K562 (cell line): ENCODE data around the gene MAST4. TPM values are rescaled to one million over a fixed set of nuclear protein-coding genes. Genes with fewer than 3 reads are reported as not detected.

Experiments used
- ATAC-seq: fragments of 200-7000 bp; cut with Tn5 transposase; 3 replicates; pipeline ENCODE4 v1.9.1; 2020; ENCODE audit warnings: moderate library complexity
- BruUV-seq: library from RNA; stranded (reverse); fragments of 400-500 nt; replicated peaks from 2 replicates; lab custom pipeline; 2021; lab: Mats Ljungman, UMichigan
- CTCF ChIA-PET: fragments of 300-600 bp; formaldehyde crosslinking; extraction: SDS; loops from one replicate; lab custom pipeline; 2021; ENCODE audit warnings: low intra/inter-chr PET ratio; lab: Yijun Ruan, JAX
- POLR2A ChIA-PET: fragments of 300-600, 350-650 bp; sonication (Branson Sonifier 250); formaldehyde crosslinking; extraction: SDS; loops from one replicate; lab custom pipeline; 2021; ENCODE audit warnings: antibody characterized with exemption, inconsistent platforms; lab: Yijun Ruan, JAX
- DNase-seq, 4 experiments: peaks; one replicate each; pipeline versions ENCODE4 v3.0.0 to v3.0.0-alpha.2; 2011 to 2018; ENCODE audit warnings: low spot score in 3 of 4, mixed read lengths in 3 of 4; ENCODE audit errors: extremely low read depth in 1 of 4
- FAIRE-seq: peaks from 2 replicates; lab custom pipeline; 2011; peaks lifted over from hg19 to GRCh38; lab: Jason Lieb, UNC
- H2AFZ ChIP-seq: 2 replicates; pipeline ENCODE4 v1.6.0; 2011; ENCODE audit warnings: low read depth, low read length, control low read depth, inconsistent platforms
- H3K27ac ChIP-seq: fragments of 200-600 bp; 3 replicates; pipeline ENCODE4 v1.8.0; 2011; ENCODE audit warnings: low read depth, mild to moderate bottlenecking, control low read depth, inconsistent platforms, low read length, moderate library complexity, mixed read lengths; ENCODE audit errors: extremely low read depth
- H3K27me3 ChIP-seq, 2 experiments: fragments of 300-600 bp in 1 of 2; 2 replicates in 1 of 2; 3 replicates in 1 of 2; pipeline versions ENCODE4 v1.6.0 to v1.8.0; 2011; ENCODE audit warnings: inconsistent platforms in 2 of 2, low read length in 2 of 2, mild to moderate bottlenecking in 1 of 2, mixed read lengths in 1 of 2, moderate library complexity in 1 of 2; ENCODE audit not compliant: control insufficient read depth in 2 of 2, insufficient read depth in 2 of 2
- H3K36me3 ChIP-seq: fragments of 300-600 bp; 3 replicates; pipeline ENCODE4 v1.8.0; 2011; ENCODE audit warnings: mild to moderate bottlenecking, low read length, inconsistent platforms; ENCODE audit not compliant: control insufficient read depth, insufficient read depth
- H3K4me1 ChIP-seq, 2 experiments: fragments of 200-600 bp in 1 of 2; replicated peaks in 1 of 2; 2 replicates in 1 of 2; 3 replicates in 1 of 2; pipeline versions ENCODE4 v1.5.1 to v1.8.0; 2011; ENCODE audit warnings: inconsistent platforms in 2 of 2, low read length in 2 of 2, mild to moderate bottlenecking in 1 of 2, mixed read lengths in 1 of 2, moderate library complexity in 1 of 2; ENCODE audit not compliant: control insufficient read depth in 2 of 2, insufficient read depth in 2 of 2
- H3K4me2 ChIP-seq: 2 replicates; pipeline ENCODE4 v1.6.1; 2011; ENCODE audit warnings: low read length, control low read depth, inconsistent platforms, mixed read lengths; ENCODE audit not compliant: insufficient read depth
- H3K4me3 ChIP-seq: fragments of 200-600 bp; sonication (generic), shearing (Covaris generic); 2 replicates; pipeline ENCODE4 v1.5.1; 2016; ENCODE audit warnings: control low read depth, inconsistent platforms
- H3K79me2 ChIP-seq: fragments of 200-600 bp; 3 replicates; pipeline ENCODE4 v1.8.0; 2011; ENCODE audit warnings: low read length, inconsistent platforms; ENCODE audit not compliant: control insufficient read depth, insufficient read depth
- H3K9ac ChIP-seq, 2 experiments: 2 replicates each; pipeline versions ENCODE4 v1.6.0 to v1.6.1; 2011; ENCODE audit warnings: low read depth in 2 of 2, low read length in 2 of 2, control low read depth in 1 of 2, inconsistent platforms in 1 of 2, mild to moderate bottlenecking in 1 of 2, mixed read lengths in 1 of 2; ENCODE audit not compliant: insufficient read depth in 1 of 2
- H3K9me1 ChIP-seq: one replicate; pipeline ENCODE4 v1.6.0; 2011; ENCODE audit warnings: inconsistent platforms, mild to moderate bottlenecking, low read length, moderate library complexity; ENCODE audit not compliant: control insufficient read depth, insufficient read depth
- H3K9me3 ChIP-seq: replicated peaks from 2 replicates; pipeline ENCODE4 v1.5.1; 2011; ENCODE audit warnings: low read depth, low read length, inconsistent platforms; ENCODE audit not compliant: control insufficient read depth, insufficient read depth
- H4K20me1 ChIP-seq: replicated peaks from 2 replicates; pipeline ENCODE4 v1.6.1; 2011; ENCODE audit warnings: low read length, inconsistent platforms, mixed read lengths; ENCODE audit not compliant: control insufficient read depth, insufficient read depth
- AFF1 ChIP-seq, 2 experiments: fragments of 450-650 bp; IDR thresholded peaks; 2 replicates each; pipeline ENCODE4 v1.6.1; 2018; ENCODE audit warnings: mild to moderate bottlenecking in 2 of 2, low read depth in 1 of 2; ENCODE audit not compliant: partially characterized antibody in 2 of 2
- ELF2 ChIP-seq: fragments of 250-450 bp; sonication (Bioruptor Pico); IDR thresholded peaks from 2 replicates; pipeline ENCODE4 v1.5.0; 2021; ENCODE audit warnings: mild to moderate bottlenecking
- ELK1 ChIP-seq: sonication (generic); formaldehyde crosslinking; IDR thresholded peaks from 2 replicates; pipeline ENCODE4 v1.8.1; 2022; ENCODE audit warnings: missing genetic modification reagents
- MAFG ChIP-seq: fragments of 450-650 bp; conservative IDR thresholded peaks from 2 replicates; pipeline ENCODE4 v1.6.1; 2016; ENCODE audit warnings: missing genetic modification characterization, missing compliant biosample characterization
- NFXL1 ChIP-seq: fragments of 450-650 bp; formaldehyde crosslinking; IDR thresholded peaks from 2 replicates; pipeline ENCODE4 v1.4.0; 2021; ENCODE audit warnings: mild to moderate bottlenecking
- NR2C1 ChIP-seq, 2 experiments: fragments of 450-650 bp; IDR thresholded peaks; 2 replicates each; pipeline ENCODE4 v1.6.1; 2017; ENCODE audit warnings: mild to moderate bottlenecking in 2 of 2, antibody characterized with exemption in 1 of 2, inconsistent platforms in 1 of 2, missing compliant biosample characterization in 1 of 2, missing genetic modification characterization in 1 of 2
- PHB2 ChIP-seq: fragments of 450-650 bp; IDR thresholded peaks from 2 replicates; pipeline ENCODE4 v1.6.1; 2017; ENCODE audit warnings: low read depth
- RFX7 ChIP-seq: fragments of 250-450 bp; sonication (Bioruptor Pico); IDR thresholded peaks from 2 replicates; pipeline ENCODE4 v1.5.1; 2021; ENCODE audit warnings: mild to moderate bottlenecking
- RNF219 ChIP-seq: fragments of 250-450 bp; sonication (Bioruptor Pico); IDR thresholded peaks from 2 replicates; pipeline ENCODE4 v1.5.0; 2022; ENCODE audit warnings: mild to moderate bottlenecking
- THAP7 ChIP-seq: fragments of 250-450 bp; sonication (Bioruptor Pico); IDR thresholded peaks from 2 replicates; pipeline ENCODE4 v1.5.0; 2021
- ZBTB12 ChIP-seq: fragments of 250-450 bp; sonication (Bioruptor Pico); IDR thresholded peaks from 2 replicates; pipeline ENCODE4 v1.4.0; 2020
- ZBTB8A ChIP-seq: fragments of 450-650 bp; IDR thresholded peaks from 2 replicates; pipeline ENCODE4 v1.6.1; 2018; ENCODE audit warnings: mild to moderate bottlenecking, moderate library complexity; ENCODE audit not compliant: partially characterized antibody
- ZNF830 ChIP-seq: fragments of 250-450 bp; sonication (Bioruptor Pico); IDR thresholded peaks from 2 replicates; pipeline ENCODE4 v1.5.0; 2021; ENCODE audit warnings: mild to moderate bottlenecking
- WGBS: fragments of 100-300 bp; shearing (Covaris generic); methylation state at CpG from one replicate; pipeline ENCODE4 v1.1.6; 2016; ENCODE audit warnings: low coverage, mixed read lengths; ENCODE audit not compliant: insufficient coverage; ENCODE audit errors: missing lambda C conversion rate; 5-methylcytosine and 5-hydroxymethylcytosine counted together
- in situ Hi-C: fragments of 300-500 bp; cut with MboI; formaldehyde crosslinking; loops from 4 replicates; pipeline ENCODE4 v1.15.0; 2018; ENCODE audit warnings: inconsistent platforms, mixed read lengths
- intact Hi-C: fragments of 100-400 bp; cut with micrococcal nuclease; formaldehyde crosslinking; loops from 2 replicates; pipeline ENCODE4 v1.14.2; 2022
- polyA plus RNA-seq, 8 experiments: library from polyadenylated mRNA; depleted of rRNA in 4 of 8; stranded (reverse) in 5 of 8; unstranded in 3 of 8; fragments of >200 nt; fragmentation: Nextera tagmentation in 2 of 8; fragmentation: Illumina TruSeq in 1 of 8; extraction: Ambion mirVana in 2 of 8; extraction: Trizol in 1 of 8; gene quantifications; 2 replicates each; pipeline versions ENCODE4 v1.2.1 to v1.2.3, GENCODE V29; 2011 to 2014; ENCODE audit warnings: inconsistent platforms in 1 of 8, missing spikeins in 1 of 8
- total RNA-seq, 7 experiments: library from RNA; depleted of rRNA in 6 of 7; stranded (reverse); fragments of >200 nt in 6 of 7; fragmentation: Illumina TruSeq in 2 of 7; extraction: Trizol in 2 of 7; gene quantifications; 2 replicates each; pipeline versions ENCODE4 v1.2.1 to v1.2.3, GENCODE V29; 2011 to 2021; ENCODE audit warnings: low replicate concordance in 1 of 7

MAST4 gene
- total and polyA plus RNA-seq, 9 of the 15 experiments (the other 6 are each of a cell fraction or from before 2014, with no cell fraction given), result 0.88 to 10.1 (median 5.2) TPM

- H3K36me3 ChIP-seq, result no peaks in the 10 kb centered on the region
- POLR2A ChIA-PET, result interaction anchor here (0.6 kb wide), 1 partner anchor 24 kb away, joined by 3 read pairs; no protein-coding TSS in a partner anchor
- H3K27me3 ChIP-seq, result no peaks in the 10 kb centered on the region
- ATAC-seq, result no peak
- no peaks in the 10 kb centered on the region for H4K20me1 ChIP-seq
- no peaks in the 10 kb centered on the region for H3K9me1 ChIP-seq
- intact Hi-C loops, result no loop called here
- WGBS, result 77% methylated on average over 2 of the region's 2 CpGs
- H3K9ac ChIP-seq, result no peak overlapping the region
- H3K4me1 ChIP-seq, result no peaks in the 10 kb centered on the region
- CTCF ChIA-PET, result no interaction called here
- H3K4me2 ChIP-seq, result no peak overlapping the region
- no TSS peak for BruUV-seq
- no peak overlapping the region for H2AFZ ChIP-seq
- no peak for DNase-seq
- FAIRE-seq, result no peak
- H3K79me2 ChIP-seq, result no peaks in the 10 kb centered on the region
- no peak overlapping the region for H3K4me3 ChIP-seq
- H3K27ac ChIP-seq, result no peak overlapping the region
- H3K9me3 ChIP-seq, result no peaks in the 10 kb centered on the region
- in situ Hi-C loops, result no loop called here
- TF ChIP-seq PHB2 (no peak), NR2C1 (IDR thresholded peaks at IDR 0.05) (no peak), NR2C1 (tag; IDR thresholded peaks at IDR 0.05) (no peak), NFXL1 (CRISPR knock-in tag) (no peak), RNF219 (CRISPR knock-in tag) (no peak), ZBTB12 (no peak), THAP7 (CRISPR knock-in tag) (no peak), ELK1 (CRISPR knock-in tag) (no peak), ELF2 (no peak), ZBTB8A (no peak), ZNF830 (no peak), AFF1 (IDR thresholded peaks at IDR 0.05; ENCODE audit: low read depth in 1 of 2, partially characterized antibody in 2 of 2) (no peak), MAFG (no peak), RFX7 (no peak)
Observed at GRCh38 chr5:67081261-67081660, 485.1 kb downstream of the MAST4 start.
